Erythroblast (primary cell): ENCODE results near the gene MARK1.

Experiments
- GATA1 ChIP-seq: IDR thresholded peaks from 2 replicates; pipeline ENCODE4 v1.6.1; 2011; ENCODE audit warnings: low read depth, mild to moderate bottlenecking, control low read depth, low read length, moderate library complexity
- POLR2A ChIP-seq: IDR thresholded peaks from 2 replicates; pipeline ENCODE4 v1.6.1; 2011; ENCODE audit warnings: mild to moderate bottlenecking, low read length

DNA sequence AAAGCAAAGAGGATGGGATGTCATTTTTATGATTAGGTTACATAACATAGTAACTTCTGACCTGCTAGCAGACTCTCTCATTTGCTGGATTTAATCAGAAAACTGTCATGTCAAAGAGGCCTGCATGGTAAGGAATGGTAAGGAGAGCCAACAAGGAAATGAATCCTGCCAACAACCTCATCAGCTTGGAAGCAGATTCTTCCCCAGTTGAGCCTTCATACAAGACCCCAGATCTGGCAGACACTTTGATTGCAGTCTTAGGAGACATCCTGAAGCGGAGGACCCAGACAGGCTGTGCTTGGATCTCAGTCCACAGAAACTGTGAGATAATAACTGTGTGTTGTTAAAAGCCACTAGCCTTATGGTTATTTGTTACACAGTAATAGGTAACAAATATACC, 27.6 kb upstream of the MARK1 start:
- TF ChIP-seq POLR2A (no peak), GATA1 (no peak)
